Sciatic nerve (tissue), 2 donors: Measurements from ENCODE around the gene HAP1. TPM values are rescaled to one million over a fixed set of nuclear protein-coding genes. Genes with fewer than 3 reads are reported as not detected.
"Not testable (repeated sequence)": the region's sequence is repeated elsewhere in the genome, so short reads cannot be mapped to it uniquely, and the experiment has no call there.

Source experiments
- ATAC-seq: fragments of 200-7000 bp; cut with Tn5 transposase; one replicate; pipeline ENCODE4 v1.9.1; 2020; ENCODE audit warnings: mild to moderate bottlenecking, moderate library complexity
- DNase-seq: peaks from one replicate; pipeline ENCODE4 v3.0.0-alpha.2; 2020; ENCODE audit warnings: low spot score
- intact Hi-C: fragments of 100-400 bp; cut with DNase I; formaldehyde crosslinking; loops from one replicate; pipeline ENCODE4 v1.14.2; 2022
- total RNA-seq: library from RNA; stranded (reverse); fragmentation: NEBNext Ultra II Directional; extraction: Animal tissue kit (Norgen Biotek cat#: 25700); gene quantifications from one replicate; pipeline ENCODE4 v1.2.1, GENCODE V29; 2021
- donor health status: DM: no; HTN: no; CAD: no.
- donor health status: DM: no; HTN: no; CAD: no.

The HAP1 gene
- total RNA-seq, 1 donor from 2014 or later, result 0.09 TPM

- intact Hi-C loops, result no loop called here
- no peak for ATAC-seq
- DNase-seq, result no peak
These were observed 53.9 kb downstream of the HAP1 start for GRCh38 chr17:41680426-41681040.

- intact Hi-C loops, result no loop called here
- DNase-seq, result no peak
- no peak for ATAC-seq
These were observed 54.6 kb downstream of the HAP1 start for GRCh38 chr17:41679740-41680425.

GRCh38 chr17:41678907-41679739, 55.3 kb downstream of the HAP1 start:
- intact Hi-C loops, result no loop called here
- ATAC-seq, result peak; percentile 43
- DNase-seq, result no peak

- intact Hi-C loops, result no loop called here
- no peak for DNase-seq
- ATAC-seq, result no peak
These were observed 56.0 kb downstream of the HAP1 start for GRCh38 chr17:41678411-41678906.

GRCh38 chr17:41676058-41676419, 58.4 kb downstream of the HAP1 start:
- DNase-seq (no peak), ATAC-seq (no peak)
- intact Hi-C loops, result no loop called here

- intact Hi-C loops, DNase-seq, ATAC-seq: not testable (repeated sequence)
These were observed 59.0 kb downstream of the HAP1 start for GRCh38 chr17:41675157-41676057.

Other genes starting within 250 kb of the HAP1 start
- not detected for gene KRT36, start 244.7 kb downstream of the HAP1 start, total RNA-seq
- gene KRT13, start 229.0 kb downstream of the HAP1 start, total RNA-seq, result 0.62 TPM
- gene KRT15, start 215.8 kb downstream of the HAP1 start, total RNA-seq, result 0.36 TPM
- gene KRT19, start 206.3 kb downstream of the HAP1 start, total RNA-seq, result 94.1 TPM
- gene KRT9, start 162.6 kb downstream of the HAP1 start, total RNA-seq, result not detected
- 82.1 TPM for gene KRT14, start 147.7 kb downstream of the HAP1 start, total RNA-seq
- 0.85 TPM for gene KRT16, start 121.9 kb downstream of the HAP1 start, total RNA-seq
- not detected for gene KRT17, start 110.1 kb downstream of the HAP1 start, total RNA-seq
- 891 TPM for gene EIF1, start 45.8 kb downstream of the HAP1 start, total RNA-seq
- not detected for gene GAST, start 22.3 kb downstream of the HAP1 start, total RNA-seq
- 78.2 TPM for gene JUP, start 52.1 kb upstream of the HAP1 start, total RNA-seq
- gene P3H4, start 77.3 kb upstream of the HAP1 start, total RNA-seq, result 12.8 TPM
- 73.3 TPM for gene FKBP10, start 78.4 kb upstream of the HAP1 start, total RNA-seq
- gene NT5C3B, start 101.6 kb upstream of the HAP1 start, total RNA-seq, result 34.6 TPM
- gene KLHL10, start 103.2 kb upstream of the HAP1 start, total RNA-seq, result not detected
- gene KLHL11, start 130.8 kb upstream of the HAP1 start, total RNA-seq, result 16.0 TPM
- gene ACLY, start 184.3 kb upstream of the HAP1 start, total RNA-seq, result 139 TPM
- gene ODAD4, start 196.0 kb upstream of the HAP1 start, total RNA-seq, result 2.9 TPM
- gene CNP, start 232.2 kb upstream of the HAP1 start, total RNA-seq, result 393 TPM